H1 (cell line): ENCODE results near the gene NAXD. TPM values are rescaled to one million over a fixed set of nuclear protein-coding genes. Genes with fewer than 3 reads are reported as not detected.

Source experiments
- CHD7 ChIP-seq: fragments of 300-600 bp; sonication (generic); IDR thresholded peaks from 2 replicates; pipeline ENCODE4 v1.7.1; 2012; ENCODE audit warnings: low read length, moderate library complexity, mild to moderate bottlenecking, inconsistent platforms; ENCODE audit not compliant: insufficient replicate concordance
- FOSL1 ChIP-seq: IDR thresholded peaks from 2 replicates; pipeline ENCODE4 v1.6.1; 2011; ENCODE audit warnings: mild to moderate bottlenecking, low read depth, low read length, moderate library complexity; ENCODE audit not compliant: insufficient read depth
- NRF1 ChIP-seq: IDR thresholded peaks from 2 replicates; pipeline ENCODE4 v1.6.1; 2011; ENCODE audit warnings: mild to moderate bottlenecking, low read depth, low read length, improper control_type of control experiment
- polyA plus RNA-seq, 7 experiments: library from polyadenylated mRNA; depleted of rRNA in 3 of 7; stranded (reverse) in 5 of 7; unstranded in 2 of 7; fragments of >200 nt in 5 of 7; fragments of 200-250 nt in 2 of 7; gene quantifications; 1 replicate in 5 of 7; 2 replicates in 1 of 7; 4 replicates in 1 of 7; pipeline versions ENCODE4 v1.2.1 to v1.2.3, GENCODE V29; 2011 to 2013; ENCODE audit warnings: missing spikeins in 2 of 7, mixed read lengths in 2 of 7
- total RNA-seq: library from RNA; stranded (reverse); fragmentation: NEBNext Ultra II Directional; extraction: Animal tissue kit (Norgen Biotek cat#: 25700); gene quantifications from 2 replicates; pipeline ENCODE4 v1.2.1, GENCODE V29; 2021

NAXD gene
- total and polyA plus RNA-seq, 2 of the 8 experiments (the other 6 are each of a cell fraction or from before 2014, with no cell fraction given) = 25.4 to 35.5 TPM

DNA sequence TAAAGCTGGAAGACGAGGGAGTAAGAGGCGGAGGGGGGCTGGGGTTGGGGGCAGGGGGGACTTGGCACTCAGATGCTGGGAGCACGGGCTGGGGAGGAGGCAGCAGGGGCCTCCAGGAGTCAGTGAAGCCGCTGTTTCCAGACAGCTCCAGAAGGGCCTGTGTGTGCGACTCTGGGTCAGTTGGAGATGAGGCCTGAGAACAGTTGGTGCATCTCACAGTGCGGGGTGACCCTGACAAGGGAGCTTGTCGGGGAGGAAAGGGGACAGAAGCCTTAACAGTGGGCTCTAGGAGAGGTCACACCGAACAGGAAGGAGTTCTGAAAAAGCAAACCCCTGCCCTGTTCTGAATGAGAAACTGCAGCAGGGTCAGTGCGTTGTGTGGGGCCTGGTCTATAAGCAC is 11.2 kb downstream of the NAXD start (continued):
- TF ChIP-seq CHD7 = no peak
- TF ChIP-seq NRF1 = no peak
- TF ChIP-seq FOSL1 = no peak
